Measurements from ENCODE around the gene ITM2C.
A peak's percentile ranks its signal among the peaks of the same experiment; 100 is the strongest.

ITM2C gene

DNA sequence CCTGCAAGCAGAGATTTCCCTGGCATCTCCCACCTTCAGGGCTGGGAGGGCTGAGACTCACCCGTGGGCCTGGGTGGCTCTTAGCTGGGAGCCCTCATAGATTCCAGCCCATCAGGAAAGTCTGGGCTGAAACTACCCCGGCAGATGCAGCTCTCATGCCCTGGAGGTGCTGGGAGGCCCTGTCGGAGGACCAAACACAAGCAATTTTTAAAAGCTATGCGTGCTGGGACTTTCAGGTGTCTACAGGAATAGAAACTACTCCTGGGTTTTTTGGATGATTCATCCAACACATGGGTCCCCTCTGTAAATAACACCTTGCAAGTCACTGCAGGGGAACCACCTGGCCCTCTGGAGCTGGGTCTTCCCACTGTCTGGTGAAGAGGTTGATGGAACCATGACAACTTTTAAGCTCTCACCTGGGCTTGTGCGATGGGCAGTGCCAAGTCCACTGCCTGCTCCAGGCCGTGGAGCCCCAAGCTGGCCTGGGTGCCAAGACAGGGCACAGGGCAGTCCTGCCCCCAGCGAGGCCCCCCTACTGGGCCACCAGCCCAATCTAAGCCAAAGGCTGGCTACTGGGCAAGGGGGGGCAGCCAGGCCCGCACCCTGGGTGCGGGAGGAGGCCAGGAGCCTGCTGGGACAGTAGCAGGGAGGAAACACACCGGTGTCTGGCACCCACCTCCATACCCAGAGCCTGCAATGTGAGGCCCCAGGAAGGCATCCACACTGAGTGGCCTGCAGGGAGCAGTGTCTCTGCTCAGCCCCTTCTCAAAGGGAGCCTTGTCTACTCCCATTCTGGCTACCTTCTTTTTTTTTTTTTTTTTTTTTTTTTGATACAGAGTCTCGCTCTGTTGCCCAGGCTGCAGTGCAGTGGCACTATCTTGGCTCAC, 61.4 kb downstream of the ITM2C start:
- DNase-seq (ENCODE audit: low spot score) = peak; percentile 52

DNA sequence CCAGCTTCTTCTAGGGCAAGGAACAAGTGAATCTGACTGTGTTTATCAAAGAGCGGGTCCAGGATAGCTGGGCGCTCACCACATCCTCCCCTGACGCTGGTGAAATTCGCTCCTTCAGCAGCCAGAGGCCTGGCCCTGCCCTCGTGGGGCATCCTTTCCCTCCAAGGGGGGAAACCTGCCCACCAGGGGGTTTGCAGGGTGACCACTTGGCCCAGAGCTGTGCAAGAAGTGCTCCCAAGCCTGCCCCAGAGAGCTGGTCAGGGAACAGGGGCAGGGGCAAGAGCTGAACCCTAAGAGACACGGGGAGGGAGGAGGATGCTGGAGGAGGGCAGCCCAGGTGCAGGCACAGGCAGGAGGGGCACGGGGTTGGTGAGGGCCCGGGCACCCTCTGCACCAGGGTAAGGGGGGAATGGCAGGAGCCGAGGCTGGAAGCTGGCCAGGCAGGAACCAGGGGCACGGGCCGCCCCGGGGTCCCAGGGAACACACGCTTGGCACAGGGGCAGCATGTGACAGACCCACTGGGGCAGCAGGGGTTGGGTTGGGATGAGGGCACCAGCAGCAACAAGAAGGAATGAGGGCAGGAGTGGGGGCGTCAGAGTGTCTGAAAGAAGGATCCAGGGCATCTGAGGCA, 63.1 kb downstream of the ITM2C start:
- no peak for DNase-seq (ENCODE audit: low spot score)
